H1 (cell line): Measurements from ENCODE around the gene PPP1R2B. TPM values are rescaled to one million over a fixed set of nuclear protein-coding genes. Genes with fewer than 3 reads are reported as not detected.

Source experiments
- CTCF ChIA-PET: fragments of 300-600 bp; sonication (Branson Sonifier 250); formaldehyde crosslinking; loops from one replicate; lab custom pipeline; 2021; ENCODE audit not compliant: partially characterized antibody; lab: Charles Lee
- POLR2A ChIA-PET: fragments of 300-600 bp; sonication (Branson Sonifier 250); formaldehyde crosslinking; loops from one replicate; lab custom pipeline; 2021; ENCODE audit warnings: inconsistent platforms; ENCODE audit not compliant: partially characterized antibody; lab: Charles Lee
- DNase-seq, 2 experiments: peaks; one replicate each; pipeline versions ENCODE4 v3.0.0 to v3.0.0-alpha.2; 2010 to 2022; ENCODE audit warnings: low spot score in 2 of 2, low read depth in 1 of 2, mixed read lengths in 1 of 2
- FAIRE-seq: peaks from 2 replicates; lab custom pipeline; 2011; peaks lifted over from hg19 to GRCh38; lab: Jason Lieb, UNC
- H2AFZ ChIP-seq: 2 replicates; pipeline ENCODE4 v1.8.1; 2012; ENCODE audit warnings: low read length, inconsistent platforms
- H2AK5ac ChIP-seq: 2 replicates; pipeline ENCODE4 v1.6.1; 2013; ENCODE audit warnings: low read depth, low read length
- H2BK120ac ChIP-seq: replicated peaks from 2 replicates; pipeline ENCODE3; 2013; ENCODE audit warnings: low read depth, low read length, inconsistent platforms
- H2BK12ac ChIP-seq: 2 replicates; pipeline ENCODE4 v1.6.1; 2013; ENCODE audit warnings: low read depth, low read length
- H2BK15ac ChIP-seq: 2 replicates; pipeline ENCODE4 v1.6.1; 2013; ENCODE audit warnings: low read length
- H2BK20ac ChIP-seq: 2 replicates; pipeline ENCODE4 v1.6.1; 2013; ENCODE audit warnings: low read length
- H2BK5ac ChIP-seq: 2 replicates; pipeline ENCODE4 v1.6.1; 2013; ENCODE audit warnings: low read depth, low read length
- H3K14ac ChIP-seq: 2 replicates; pipeline ENCODE4 v1.6.1; 2013; ENCODE audit warnings: inconsistent platforms; ENCODE audit not compliant: insufficient read length
- H3K18ac ChIP-seq: 2 replicates; pipeline ENCODE4 v1.6.1; 2013; ENCODE audit warnings: low read length; ENCODE audit errors: extremely low read depth
- H3K23ac ChIP-seq: 2 replicates; pipeline ENCODE4 v1.6.1; 2013; ENCODE audit warnings: inconsistent platforms; ENCODE audit not compliant: insufficient read length
- H3K23me2 ChIP-seq: 2 replicates; pipeline ENCODE4 v1.6.1; 2013; ENCODE audit warnings: low read depth, low read length
- H3K27ac ChIP-seq: 2 replicates; pipeline ENCODE4 v1.6.1; 2011; ENCODE audit warnings: low read depth, low read length, inconsistent platforms
- H3K27me3 ChIP-seq, 4 experiments: replicated peaks in 1 of 4; 1 replicate in 1 of 4; 2 replicates in 3 of 4; pipeline versions ENCODE4 v1.6.1 to v1.8.1; 2011 to 2013; ENCODE audit warnings: low read length in 3 of 4, mild to moderate bottlenecking in 3 of 4, inconsistent platforms in 2 of 4, mixed read lengths in 2 of 4, moderate library complexity in 1 of 4; ENCODE audit not compliant: control insufficient read depth in 3 of 4, insufficient read depth in 3 of 4; ENCODE audit errors: extremely low read depth in 1 of 4
- H3K36me3 ChIP-seq, 4 experiments: 2 replicates each; pipeline versions ENCODE4 v1.6.1 to v1.8.1; 2011 to 2013; ENCODE audit warnings: mild to moderate bottlenecking in 4 of 4, low read length in 3 of 4, moderate library complexity in 2 of 4, control low read depth in 1 of 4, inconsistent platforms in 1 of 4; ENCODE audit not compliant: insufficient read depth in 4 of 4, control insufficient read depth in 2 of 4
- H3K4ac ChIP-seq: replicated peaks from 2 replicates; pipeline ENCODE3; 2013; ENCODE audit warnings: low read length, low read depth, mixed read lengths, inconsistent platforms; ENCODE audit not compliant: insufficient read length
- H3K4me1 ChIP-seq, 4 experiments: replicated peaks in 1 of 4; 1 replicate in 1 of 4; 2 replicates in 3 of 4; pipeline versions ENCODE4 v1.6.1 to v1.8.1; 2011 to 2013; ENCODE audit warnings: low read length in 3 of 4, inconsistent platforms in 2 of 4, mixed read lengths in 1 of 4; ENCODE audit not compliant: insufficient read depth in 4 of 4, control insufficient read depth in 3 of 4
- H3K4me2 ChIP-seq, 2 experiments: 2 replicates each; pipeline versions ENCODE4 v1.6.1 to v1.8.1; 2011 to 2013; ENCODE audit warnings: low read depth in 2 of 2, low read length in 2 of 2, control low read depth in 1 of 2, inconsistent platforms in 1 of 2, mild to moderate bottlenecking in 1 of 2; ENCODE audit not compliant: insufficient read depth in 1 of 2
- H3K4me3 ChIP-seq, 4 experiments: fragments of 200-600, 300-600 bp in 1 of 4; sonication (generic), shearing (Covaris generic), sonication (Bioruptor Twin) in 1 of 4; 2 replicates each; pipeline versions ENCODE4 v1.5.1 to v1.8.1; 2011 to 2016; ENCODE audit warnings: low read length in 4 of 4, low read depth in 3 of 4, control low read depth in 2 of 4, inconsistent platforms in 2 of 4, mild to moderate bottlenecking in 2 of 4, mixed read lengths in 1 of 4, moderate library complexity in 1 of 4; ENCODE audit not compliant: insufficient read depth in 2 of 4; ENCODE audit errors: extremely low read depth in 1 of 4
- H3K56ac ChIP-seq: replicated peaks from 2 replicates; pipeline ENCODE3; 2013; ENCODE audit warnings: low read depth, mild to moderate bottlenecking, mixed read lengths, low read length, inconsistent platforms; ENCODE audit not compliant: insufficient read length
- H3K79me1 ChIP-seq: 2 replicates; pipeline ENCODE4 v1.6.1; 2013; ENCODE audit warnings: low read depth, low read length, control low read depth
- H3K79me2 ChIP-seq, 2 experiments: 2 replicates each; pipeline versions ENCODE4 v1.6.1 to v1.8.1; 2012 to 2013; ENCODE audit warnings: low read length in 2 of 2, mild to moderate bottlenecking in 2 of 2, inconsistent platforms in 1 of 2; ENCODE audit not compliant: insufficient read depth in 2 of 2, control insufficient read depth in 1 of 2
- H3K9ac ChIP-seq, 4 experiments: replicated peaks in 1 of 4; 1 replicate in 1 of 4; 2 replicates in 3 of 4; pipeline versions ENCODE4 v1.6.1 to v1.8.1; 2011 to 2013; ENCODE audit warnings: low read depth in 3 of 4, low read length in 3 of 4, control low read depth in 2 of 4, mild to moderate bottlenecking in 2 of 4, moderate library complexity in 2 of 4, inconsistent platforms in 1 of 4; ENCODE audit errors: extremely low read depth in 1 of 4
- H3K9me3 ChIP-seq, 2 experiments: 2 replicates each; pipeline versions ENCODE4 v1.6.1 to v1.8.1; 2012 to 2013; ENCODE audit warnings: mild to moderate bottlenecking in 2 of 2, moderate library complexity in 2 of 2, control low read depth in 1 of 2, inconsistent platforms in 1 of 2, low read depth in 1 of 2, low read length in 1 of 2, mixed read lengths in 1 of 2; ENCODE audit not compliant: insufficient read depth in 2 of 2
- H4K20me1 ChIP-seq, 2 experiments: replicated peaks in 1 of 2; 2 replicates each; pipeline versions ENCODE3 to v1.8.1; 2011 to 2013; ENCODE audit warnings: inconsistent platforms in 2 of 2, low read length in 2 of 2, mild to moderate bottlenecking in 1 of 2; ENCODE audit not compliant: insufficient read depth in 2 of 2, control insufficient read depth in 1 of 2
- H4K5ac ChIP-seq: 2 replicates; pipeline ENCODE4 v1.6.1; 2013; ENCODE audit warnings: low read length, low read depth, mixed read lengths, inconsistent platforms; ENCODE audit not compliant: insufficient read length
- H4K8ac ChIP-seq: 2 replicates; pipeline ENCODE4 v1.8.0; 2013; ENCODE audit warnings: mild to moderate bottlenecking, moderate library complexity, low read length, inconsistent platforms; ENCODE audit not compliant: insufficient read depth; ENCODE audit errors: extremely low read depth
- H4K91ac ChIP-seq: replicated peaks from 2 replicates; pipeline ENCODE3; 2013; ENCODE audit warnings: low read length, mixed read lengths, inconsistent platforms; ENCODE audit not compliant: insufficient read length
- CBX5 ChIP-seq: fragments of 300-800, 300-1000 bp; sonication (generic); IDR thresholded peaks from 2 replicates; pipeline ENCODE4 v1.7.1; 2016; ENCODE audit warnings: antibody characterized with exemption, low read length, low read depth
- CREB1 ChIP-seq: IDR thresholded peaks from 2 replicates; pipeline ENCODE4 v1.6.1; 2012; ENCODE audit warnings: inconsistent platforms
- PHF8 ChIP-seq: fragments of 200-600 bp; sonication (generic); conservative IDR thresholded peaks from 2 replicates; pipeline ENCODE4 v1.7.1; 2012; ENCODE audit warnings: low read depth, mild to moderate bottlenecking, inconsistent platforms, low read length, moderate library complexity
- RXRA ChIP-seq: IDR thresholded peaks from 2 replicates; pipeline ENCODE4 v1.6.1; 2011; ENCODE audit warnings: low read depth, mild to moderate bottlenecking, low read length, moderate library complexity; ENCODE audit not compliant: insufficient read depth
- SUZ12 ChIP-seq: fragments of 200-600 bp; sonication (generic); IDR thresholded peaks from 2 replicates; pipeline ENCODE4 v1.6.1; 2012; ENCODE audit warnings: mild to moderate bottlenecking, inconsistent platforms, low read length, moderate library complexity, mixed read lengths
- WGBS, 2 experiments: shearing (Covaris generic) in 1 of 2; methylation state at CpG; one replicate each; pipeline versions ENCODE4 v1.1.6 to v1.1.7; 2013 to 2015; ENCODE audit warnings: low lambda C conversion rate in 2 of 2, mixed read lengths in 2 of 2, inconsistent platforms in 1 of 2, low coverage in 1 of 2, missing lambda C conversion rate in 1 of 2; ENCODE audit not compliant: insufficient replicate concordance in 2 of 2, insufficient coverage in 1 of 2, insufficient read length in 1 of 2; ENCODE audit errors: extremely low coverage in 1 of 2, missing lambda C conversion rate in 1 of 2; 5-methylcytosine and 5-hydroxymethylcytosine counted together
- polyA plus RNA-seq, 7 experiments: library from polyadenylated mRNA; depleted of rRNA in 3 of 7; stranded (reverse) in 5 of 7; unstranded in 2 of 7; fragments of >200 nt in 5 of 7; fragments of 200-250 nt in 2 of 7; gene quantifications; 1 replicate in 5 of 7; 2 replicates in 1 of 7; 4 replicates in 1 of 7; pipeline versions ENCODE4 v1.2.1 to v1.2.3, GENCODE V29; 2011 to 2013; ENCODE audit warnings: missing spikeins in 2 of 7, mixed read lengths in 2 of 7
- total RNA-seq: library from RNA; stranded (reverse); fragmentation: NEBNext Ultra II Directional; extraction: Animal tissue kit (Norgen Biotek cat#: 25700); gene quantifications from 2 replicates; pipeline ENCODE4 v1.2.1, GENCODE V29; 2021

PPP1R2B gene
- total and polyA plus RNA-seq, 2 of the 8 experiments (the other 6 are each of a cell fraction or from before 2014, with no cell fraction given) = not detected

- POLR2A ChIA-PET = no interaction called here
- Histone ChIP-seq H3K56ac (no peak overlapping the region), H3K79me1 (no peaks in the 10 kb centered on the region), H3K14ac (no peak overlapping the region), H2BK5ac (no peak overlapping the region), H4K20me1 (no peaks in the 10 kb centered on the region), H2BK15ac (no peak overlapping the region), H3K9ac (no peak overlapping the region), H3K4me1 (no peaks in the 10 kb centered on the region), H3K4me2 (no peak overlapping the region), H2BK12ac (no peak overlapping the region)
- no peak for FAIRE-seq
- no peak for TF ChIP-seq RXRA
- TF ChIP-seq CBX5 = no peak
- no peak for TF ChIP-seq CREB1
- TF ChIP-seq PHF8 = no peak
- TF ChIP-seq SUZ12 = no peak
- TF ChIP-seq, all 59 proteins: peak for 0
- Histone ChIP-seq H4K8ac (no peak overlapping the region), H2BK120ac (no peak overlapping the region), H3K18ac (no peak overlapping the region), H2BK20ac (no peak overlapping the region), H2AK5ac (no peak overlapping the region), H3K23me2 (no peaks in the 10 kb centered on the region), H4K91ac (no peak overlapping the region), H3K9me3 (no peaks in the 10 kb centered on the region), H3K4ac (no peak overlapping the region), H2AFZ (no peak overlapping the region), H3K27ac (no peak overlapping the region), H3K27me3 (no peaks in the 10 kb centered on the region), H3K79me2 (no peaks in the 10 kb centered on the region), H3K4me3 (no peak overlapping the region), H3K36me3 (no peaks in the 10 kb centered on the region), H3K23ac (no peak overlapping the region), H4K5ac (no peak overlapping the region)
- CTCF ChIA-PET = interaction anchor here (0.7 to 1.6 kb wide), 3 partner anchors 11 to 62 kb away, joined by 3 to 5 read pairs (median 4); no protein-coding TSS in a partner anchor
- WGBS, 2 experiments = 100% methylated on average over 2 of the region's 4 CpGs; no CpG with 5 or more reads in 1 of the 2 experiments
- no peak for DNase-seq
These were observed 42.8 kb downstream of the PPP1R2B start for GRCh38 chr5:156892864-156893263.
